Testis (tissue), 3 donors: ENCODE data around the gene ATP5MC2. TPM values are rescaled to one million over a fixed set of nuclear protein-coding genes. Genes with fewer than 3 reads are reported as not detected.

Experiments
- DNase-seq: peaks from one replicate; pipeline ENCODE4 v3.0.0-alpha.2; 2019
- H3K27ac ChIP-seq, 2 donors: fragments of 200-600 bp; sonication (generic); one replicate each; pipeline ENCODE4 v1.5.1; 2019
- H3K27me3 ChIP-seq: fragments of 200-600 bp; sonication (generic); one replicate; pipeline ENCODE4 v1.5.1; 2019
- H3K36me3 ChIP-seq: fragments of 200-600 bp; sonication (generic); one replicate; pipeline ENCODE4 v1.5.1; 2017; ENCODE audit warnings: low read depth; ENCODE audit errors: missing control alignments
- H3K4me1 ChIP-seq: fragments of 200-600 bp; sonication (generic); one replicate; pipeline ENCODE4 v1.5.1; 2019
- H3K4me3 ChIP-seq, 2 donors: fragments of 200-600 bp; sonication (generic); one replicate each; pipeline ENCODE4 v1.5.1; 2017 to 2019
- H3K9me3 ChIP-seq: fragments of 200-600 bp; sonication (generic); one replicate; pipeline ENCODE4 v1.5.1; 2017
- POLR2A ChIP-seq: fragments of 450-650 bp; IDR thresholded peaks from one replicate; pipeline ENCODE4 v1.6.1; 2017; ENCODE audit warnings: antibody characterized with exemption, mild to moderate bottlenecking, moderate library complexity
- WGBS, 2 donors: methylation state at CpG; one replicate each; pipeline ENCODE4 v1.1.5; 2018; 5-methylcytosine and 5-hydroxymethylcytosine counted together
- intact Hi-C: fragments of 100-400 bp; cut with DNase I; formaldehyde crosslinking; loops from one replicate; pipeline ENCODE4 v1.15.1; 2023; ENCODE audit warnings: low total_unique reads
- polyA plus RNA-seq: library from polyadenylated mRNA; stranded (reverse); fragments of 350-450 nt; fragmentation: Illumina TruSeq; extraction: RNeasy Lipid Tissue Mini Kit (QIAGEN cat#74804); gene quantifications from one replicate; pipeline ENCODE4 v1.2.3, GENCODE V29; 2014; ENCODE audit warnings: low read depth, low replicate concordance; ENCODE audit not compliant: insufficient read depth
- total RNA-seq, 2 donors: library from RNA; depleted of rRNA; stranded (reverse); fragments of >200 nt; gene quantifications; one replicate each; pipeline ENCODE4 v1.2.3, GENCODE V29; 2016
- TF ChIP-seq, protein P1 (sequence below), 3 experiments: fragments of 450-650 bp in 2 of 3; fragments of 200-600 bp in 1 of 3; sonication (generic) in 1 of 3; IDR thresholded peaks; one replicate each; pipeline ENCODE4 v1.5.1; 2016 to 2019; ENCODE audit warnings: antibody characterized with exemption in 3 of 3, mild to moderate bottlenecking in 2 of 3, moderate library complexity in 1 of 3

ATP5MC2 gene
- total and polyA plus RNA-seq, 3 donors from 2014 or later = 201 to 316 (median 304) TPM

GRCh38 chr12:53674977-53675700 lies 744 bp downstream of the ATP5MC2 start:
- Histone ChIP-seq H3K4me1 (peaks cover 23% of the 10 kb centered on the region), H3K27ac (peak overlapping the region; percentile 97 to 99), H3K4me3 (peak overlapping the region; percentile 61 to 87), H3K36me3 (no peaks in the 10 kb centered on the region), H3K27me3 (no peaks in the 10 kb centered on the region), H3K9me3 (no peaks in the 10 kb centered on the region)
- intact Hi-C loops = loop anchor here (10.0 kb wide), 1 partner anchor 130 kb away; no protein-coding TSS in a partner anchor
- DNase-seq = no peak
- no peak for TF ChIP-seq POLR2A
- TF ChIP-seq, protein P1, sequence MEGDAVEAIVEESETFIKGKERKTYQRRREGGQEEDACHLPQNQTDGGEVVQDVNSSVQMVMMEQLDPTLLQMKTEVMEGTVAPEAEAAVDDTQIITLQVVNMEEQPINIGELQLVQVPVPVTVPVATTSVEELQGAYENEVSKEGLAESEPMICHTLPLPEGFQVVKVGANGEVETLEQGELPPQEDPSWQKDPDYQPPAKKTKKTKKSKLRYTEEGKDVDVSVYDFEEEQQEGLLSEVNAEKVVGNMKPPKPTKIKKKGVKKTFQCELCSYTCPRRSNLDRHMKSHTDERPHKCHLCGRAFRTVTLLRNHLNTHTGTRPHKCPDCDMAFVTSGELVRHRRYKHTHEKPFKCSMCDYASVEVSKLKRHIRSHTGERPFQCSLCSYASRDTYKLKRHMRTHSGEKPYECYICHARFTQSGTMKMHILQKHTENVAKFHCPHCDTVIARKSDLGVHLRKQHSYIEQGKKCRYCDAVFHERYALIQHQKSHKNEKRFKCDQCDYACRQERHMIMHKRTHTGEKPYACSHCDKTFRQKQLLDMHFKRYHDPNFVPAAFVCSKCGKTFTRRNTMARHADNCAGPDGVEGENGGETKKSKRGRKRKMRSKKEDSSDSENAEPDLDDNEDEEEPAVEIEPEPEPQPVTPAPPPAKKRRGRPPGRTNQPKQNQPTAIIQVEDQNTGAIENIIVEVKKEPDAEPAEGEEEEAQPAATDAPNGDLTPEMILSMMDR (IDR thresholded peaks at IDR 0.05) = no peak
- WGBS, 2 donors = 12 to 21% methylated on average over 8 of the region's 8 CpGs

DNA sequence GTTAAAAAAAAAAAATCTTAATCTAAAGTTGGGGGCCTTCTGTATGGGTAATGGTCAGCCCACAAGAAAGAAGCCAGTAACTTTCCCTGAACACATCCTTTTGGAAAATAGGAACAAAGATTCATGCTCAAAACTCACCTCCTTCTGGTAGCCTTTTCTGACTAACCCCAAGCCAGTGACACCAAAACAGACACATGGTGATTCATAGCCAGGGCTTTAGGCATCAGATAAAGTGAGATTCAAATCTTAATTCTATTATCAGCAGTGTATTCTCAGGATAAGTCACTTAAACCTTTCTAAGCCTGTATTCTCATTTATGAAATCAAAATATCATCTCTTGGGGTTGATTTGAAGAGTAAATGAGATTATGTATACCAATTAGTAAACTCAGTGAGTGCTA lies 4.9 kb downstream of the ATP5MC2 start:
- Histone ChIP-seq H3K9me3 (no peaks in the 10 kb centered on the region), H3K4me3 (no peak overlapping the region), H3K36me3 (no peaks in the 10 kb centered on the region), H3K27me3 (no peaks in the 10 kb centered on the region), H3K27ac (no peak overlapping the region), H3K4me1 (peaks cover 5% of the 10 kb centered on the region)
- intact Hi-C loops = loop anchor here (10.0 kb wide), 1 partner anchor 126 kb away; no protein-coding TSS in a partner anchor
- DNase-seq = no peak
- TF ChIP-seq POLR2A = no peak
- TF ChIP-seq, protein P1 (IDR thresholded peaks at IDR 0.05) = no peak

DNA sequence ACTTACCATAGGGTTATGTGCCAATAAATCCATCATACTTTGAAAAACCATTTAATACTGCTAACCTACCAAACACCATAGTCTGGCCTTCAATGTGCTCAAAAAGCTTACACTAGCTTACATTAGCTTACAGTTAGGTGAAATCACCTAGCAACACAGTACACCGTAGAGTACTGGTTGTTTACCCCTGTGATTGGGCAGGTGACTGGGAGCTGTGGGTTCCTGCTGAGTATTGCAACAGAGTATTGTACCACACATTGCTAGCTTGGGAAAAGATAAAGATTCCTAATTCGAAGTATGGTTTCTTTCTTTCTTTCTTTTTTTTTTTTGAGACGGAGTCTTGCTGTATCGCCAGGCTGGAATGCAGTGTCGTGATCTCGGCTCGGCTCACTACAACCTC lies 5.6 kb downstream of the ATP5MC2 start:
- H3K36me3 ChIP-seq = no peaks in the 10 kb centered on the region
- H3K9me3 ChIP-seq = no peaks in the 10 kb centered on the region
- no peaks in the 10 kb centered on the region for H3K27me3 ChIP-seq
- peaks cover 5% of the 10 kb centered on the region for H3K4me1 ChIP-seq
- intact Hi-C loops = loop anchor here (10.0 kb wide), 1 partner anchor 126 kb away; no protein-coding TSS in a partner anchor
- H3K27ac ChIP-seq = no peak overlapping the region
- no peak for DNase-seq
- no peak for TF ChIP-seq POLR2A
- TF ChIP-seq, protein P1 (IDR thresholded peaks at IDR 0.05) = no peak
- 72 to 73% methylated on average over 7 of the region's 7 CpGs for WGBS, 2 donors
- H3K4me3 ChIP-seq = no peak overlapping the region

DNA sequence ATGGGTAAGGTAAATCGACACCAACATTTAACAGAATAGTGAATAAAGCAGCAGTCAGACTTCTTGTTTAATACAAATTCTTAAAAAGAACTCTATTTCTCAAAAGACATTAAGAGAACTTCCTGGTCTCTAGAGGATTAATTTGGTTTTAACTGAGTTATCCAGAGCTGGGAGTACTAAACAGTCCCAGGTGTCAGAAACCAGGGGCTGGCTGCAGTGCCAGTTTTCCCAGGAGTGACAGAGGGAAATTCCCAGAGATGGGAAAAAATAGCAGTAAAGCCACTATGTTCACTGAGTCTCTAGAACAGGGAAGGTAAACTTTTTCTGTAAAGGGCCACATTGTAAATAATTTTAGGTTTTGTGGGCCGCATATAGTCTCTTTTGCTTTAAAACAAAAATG lies 8.8 kb downstream of the ATP5MC2 start:
- H3K9me3 ChIP-seq = no peaks in the 10 kb centered on the region
- H3K4me3 ChIP-seq = no peak overlapping the region
- 82 to 90% methylated on average over 2 of the region's 2 CpGs for WGBS, 2 donors
- H3K4me1 ChIP-seq = no peaks in the 10 kb centered on the region
- peak overlapping the region in 1 of 2 donors; percentile 45 for H3K27ac ChIP-seq
- H3K36me3 ChIP-seq = no peaks in the 10 kb centered on the region
- H3K27me3 ChIP-seq = no peaks in the 10 kb centered on the region
- DNase-seq = no peak
- TF ChIP-seq, protein P1 (IDR thresholded peaks at IDR 0.05) = no peak
- no peak for TF ChIP-seq POLR2A
- intact Hi-C loops = no loop called here

DNA sequence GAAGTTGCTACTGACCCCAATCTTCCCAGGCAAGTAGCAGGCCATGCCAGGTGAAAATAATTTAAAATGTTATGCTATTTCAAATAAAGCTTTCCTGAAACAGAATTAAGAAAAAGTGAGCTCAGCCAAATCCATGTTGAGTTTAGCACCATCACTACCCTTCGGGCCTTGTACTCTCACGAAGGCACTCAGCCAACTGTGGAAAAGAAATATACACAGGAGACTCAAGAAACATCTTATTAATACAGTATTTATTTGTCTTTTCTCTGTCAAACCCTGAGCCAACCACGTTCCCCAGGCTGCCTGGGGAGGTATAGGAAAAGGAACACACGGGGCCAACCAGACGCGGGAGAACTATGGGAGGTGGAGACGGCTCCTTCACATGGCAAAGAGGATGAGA lies 10.9 kb downstream of the ATP5MC2 start:
- TF ChIP-seq, protein P1 (IDR thresholded peaks at IDR 0.05) = no peak
- TF ChIP-seq POLR2A = no peak
- H3K27ac ChIP-seq = peak overlapping the region in 1 of 2 donors; percentile 34
- H3K9me3 ChIP-seq = no peaks in the 10 kb centered on the region
- no peak for DNase-seq
- no peak overlapping the region for H3K4me3 ChIP-seq
- H3K27me3 ChIP-seq = no peaks in the 10 kb centered on the region
- 67 to 69% methylated on average over 7 of the region's 7 CpGs for WGBS, 2 donors
- peaks cover 7% of the 10 kb centered on the region for H3K4me1 ChIP-seq
- intact Hi-C loops = no loop called here
- no peaks in the 10 kb centered on the region for H3K36me3 ChIP-seq
